ENCODE results near the gene FAM111B. TPM values are rescaled to one million over a fixed set of nuclear protein-coding genes. Genes with fewer than 3 reads are reported as not detected.
A peak's percentile ranks its signal among the peaks of the same experiment; 100 is the strongest.
"Not testable (repeated sequence)": the region's sequence is repeated elsewhere in the genome, so short reads cannot be mapped to it uniquely, and the experiment has no call there.

The FAM111B gene
- total RNA-seq, 2 donors from 2014 or later: 0.11 to 0.20 TPM

DNA sequence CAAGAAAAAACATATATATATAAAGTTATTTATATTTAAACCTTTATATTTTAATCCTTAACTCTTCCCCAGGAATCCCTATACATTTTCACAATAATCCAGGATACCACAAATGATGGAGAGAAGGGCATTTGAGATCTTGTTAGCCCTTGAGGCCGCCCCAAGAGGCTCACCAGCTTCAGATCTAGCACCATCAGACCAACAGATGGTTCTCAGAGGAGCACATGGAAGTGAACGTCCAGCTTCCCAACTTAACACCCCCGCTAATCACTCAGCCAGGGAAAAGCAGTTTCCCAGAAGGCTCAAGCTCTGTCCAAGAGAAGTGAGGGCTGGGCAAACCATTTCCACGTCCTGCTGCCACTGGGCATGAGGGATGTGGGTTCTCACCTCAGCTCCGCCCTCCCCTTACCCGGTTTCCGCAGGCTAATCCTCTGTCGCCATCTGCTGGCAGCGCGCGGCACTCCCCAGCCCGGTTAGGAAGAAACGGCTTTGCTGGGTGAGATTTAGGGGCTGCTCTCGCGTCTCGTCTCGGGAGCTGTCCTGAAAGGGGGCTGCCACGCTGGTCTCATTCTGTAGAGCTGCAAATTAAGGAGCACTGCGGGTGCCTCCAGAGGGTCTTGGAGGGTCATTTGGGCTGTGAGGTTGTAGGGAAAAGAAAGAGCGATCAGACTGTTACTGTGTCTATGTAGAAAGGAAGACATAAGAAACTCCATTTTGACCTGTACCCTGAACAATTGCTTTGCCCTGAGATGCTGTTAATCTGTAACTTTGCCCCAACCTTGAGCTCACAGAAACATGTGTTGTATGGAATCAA lies 28.8 kb downstream of the FAM111B start:
- H3K4me3 ChIP-seq: peak overlapping the region in 1 of 2 donors; percentile 23

DNA sequence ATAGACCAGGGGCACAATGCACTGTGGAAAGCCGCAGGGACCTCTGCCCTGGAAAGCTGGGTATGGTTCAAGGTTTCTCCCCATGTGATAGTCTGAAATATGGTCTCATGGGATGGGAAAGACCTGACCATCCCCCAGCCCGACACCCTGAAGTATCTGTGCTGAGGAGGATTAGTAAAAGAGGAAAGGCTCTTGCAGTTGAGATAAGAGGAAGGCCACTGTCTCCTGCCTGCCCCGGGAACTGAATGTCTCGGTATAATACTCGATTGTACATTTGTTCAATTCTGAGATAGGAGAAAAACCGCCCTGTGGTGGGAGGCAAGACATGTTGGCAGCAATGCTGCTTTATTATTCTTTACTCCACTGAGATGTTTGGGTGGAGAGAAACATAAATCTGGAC lies 29.5 kb downstream of the FAM111B start:
- H3K36me3 ChIP-seq; H3K27ac ChIP-seq; H3K27me3 ChIP-seq; H3K4me1 ChIP-seq; DNase-seq (ENCODE audit: low spot score); H3K4me3 ChIP-seq; H3K9me3 ChIP-seq: not testable (repeated sequence)

More for the DNA sequence above, 28.8 kb downstream of the FAM111B start:
- DNase-seq (ENCODE audit: low spot score): peak; percentile 81
- Histone ChIP-seq H3K27me3 (no peaks in the 10 kb centered on the region), H3K27ac (no peak overlapping the region), H3K9me3 (no peaks in the 10 kb centered on the region), H3K36me3 (peaks cover 5% of the 10 kb centered on the region), H3K4me1 (peaks cover 0 to 5% of the 10 kb centered on the region in 2 donors)
- TF ChIP-seq, protein P1, sequence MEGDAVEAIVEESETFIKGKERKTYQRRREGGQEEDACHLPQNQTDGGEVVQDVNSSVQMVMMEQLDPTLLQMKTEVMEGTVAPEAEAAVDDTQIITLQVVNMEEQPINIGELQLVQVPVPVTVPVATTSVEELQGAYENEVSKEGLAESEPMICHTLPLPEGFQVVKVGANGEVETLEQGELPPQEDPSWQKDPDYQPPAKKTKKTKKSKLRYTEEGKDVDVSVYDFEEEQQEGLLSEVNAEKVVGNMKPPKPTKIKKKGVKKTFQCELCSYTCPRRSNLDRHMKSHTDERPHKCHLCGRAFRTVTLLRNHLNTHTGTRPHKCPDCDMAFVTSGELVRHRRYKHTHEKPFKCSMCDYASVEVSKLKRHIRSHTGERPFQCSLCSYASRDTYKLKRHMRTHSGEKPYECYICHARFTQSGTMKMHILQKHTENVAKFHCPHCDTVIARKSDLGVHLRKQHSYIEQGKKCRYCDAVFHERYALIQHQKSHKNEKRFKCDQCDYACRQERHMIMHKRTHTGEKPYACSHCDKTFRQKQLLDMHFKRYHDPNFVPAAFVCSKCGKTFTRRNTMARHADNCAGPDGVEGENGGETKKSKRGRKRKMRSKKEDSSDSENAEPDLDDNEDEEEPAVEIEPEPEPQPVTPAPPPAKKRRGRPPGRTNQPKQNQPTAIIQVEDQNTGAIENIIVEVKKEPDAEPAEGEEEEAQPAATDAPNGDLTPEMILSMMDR (IDR thresholded peaks at IDR 0.05): peak; percentile 91 to 98

DNA sequence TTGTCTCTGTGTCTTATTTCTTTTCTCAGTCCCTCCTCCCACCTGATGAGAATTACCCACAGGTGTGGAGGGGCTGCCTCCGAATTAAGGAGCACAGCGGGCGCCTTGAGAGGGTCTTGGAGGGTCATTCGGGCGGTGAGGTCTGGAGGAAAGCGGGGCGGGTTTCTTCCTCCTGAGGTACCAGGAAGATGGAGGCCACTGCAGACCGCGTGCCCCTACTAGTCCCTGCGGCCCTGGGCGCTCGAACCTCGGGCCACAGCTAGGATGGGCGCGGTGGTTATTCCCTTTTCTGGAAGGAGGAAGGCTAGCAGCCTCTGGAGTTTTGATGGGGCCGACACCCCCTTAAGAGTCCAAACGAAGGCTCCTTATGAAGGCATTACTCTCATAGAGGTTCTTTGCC lies 30.2 kb downstream of the FAM111B start:
- Histone ChIP-seq H3K27ac (no peak overlapping the region), H3K27me3 (no peaks in the 10 kb centered on the region), H3K4me3 (no peak overlapping the region), H3K36me3 (peaks cover 5% of the 10 kb centered on the region), H3K4me1 (peaks cover 0 to 5% of the 10 kb centered on the region in 2 donors), H3K9me3 (no peaks in the 10 kb centered on the region)
- TF ChIP-seq, protein P1 (IDR thresholded peaks at IDR 0.05): no peak
- DNase-seq (ENCODE audit: low spot score): no peak

DNA sequence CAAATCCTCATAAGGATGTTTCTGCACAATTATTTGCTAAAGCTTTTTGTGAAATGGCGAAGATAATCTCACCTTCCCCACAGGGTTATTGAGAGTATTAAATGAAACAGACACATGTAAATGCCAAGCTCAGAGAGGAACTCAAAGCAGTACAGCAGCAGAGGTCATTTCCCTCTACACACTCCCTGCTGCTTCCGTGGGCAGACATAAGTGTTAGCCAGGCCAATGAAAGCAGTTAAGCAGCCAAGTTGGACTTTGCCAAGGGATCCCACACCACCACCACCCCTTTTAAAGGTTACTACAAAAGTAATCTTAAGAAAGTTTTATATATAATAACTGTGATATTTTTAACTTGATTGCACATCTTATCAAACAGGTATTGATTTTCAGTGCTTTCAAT lies 31.6 kb downstream of the FAM111B start:
- H3K27me3 ChIP-seq: no peaks in the 10 kb centered on the region
- H3K9me3 ChIP-seq: no peaks in the 10 kb centered on the region
- H3K36me3 ChIP-seq: peaks cover 5% of the 10 kb centered on the region
- TF ChIP-seq, protein P1 (IDR thresholded peaks at IDR 0.05): no peak
- no peak for DNase-seq (ENCODE audit: low spot score)
- peaks cover 0 to 11% of the 10 kb centered on the region in 2 donors for H3K4me1 ChIP-seq
- H3K27ac ChIP-seq: no peak overlapping the region
- H3K4me3 ChIP-seq: no peak overlapping the region

DNA sequence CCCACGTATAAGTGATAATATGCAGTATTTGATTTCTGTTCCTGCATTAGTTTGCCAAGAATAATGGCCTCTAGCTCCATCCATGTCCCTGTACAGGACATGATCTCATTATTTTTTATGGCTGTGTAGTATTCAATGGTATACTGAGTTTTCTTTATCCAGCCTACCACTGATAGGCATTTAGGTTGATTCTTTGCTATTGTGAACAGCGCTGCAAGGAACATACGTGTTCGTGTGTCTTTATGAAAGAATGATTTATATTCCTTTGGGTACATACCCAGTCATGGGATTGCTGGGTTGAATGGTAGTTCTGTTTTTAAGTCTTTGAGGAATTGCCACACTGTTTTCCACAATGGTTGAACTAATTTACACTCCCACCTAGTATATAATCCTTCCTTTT lies 34.2 kb downstream of the FAM111B start:
- DNase-seq (ENCODE audit: low spot score): no peak
- TF ChIP-seq, protein P1 (IDR thresholded peaks at IDR 0.05): no peak
- Histone ChIP-seq H3K27me3 (no peaks in the 10 kb centered on the region), H3K36me3 (no peaks in the 10 kb centered on the region), H3K27ac (no peak overlapping the region), H3K4me3 (no peak overlapping the region), H3K9me3 (no peaks in the 10 kb centered on the region), H3K4me1 (peaks cover 0 to 18% of the 10 kb centered on the region in 2 donors)

DNA sequence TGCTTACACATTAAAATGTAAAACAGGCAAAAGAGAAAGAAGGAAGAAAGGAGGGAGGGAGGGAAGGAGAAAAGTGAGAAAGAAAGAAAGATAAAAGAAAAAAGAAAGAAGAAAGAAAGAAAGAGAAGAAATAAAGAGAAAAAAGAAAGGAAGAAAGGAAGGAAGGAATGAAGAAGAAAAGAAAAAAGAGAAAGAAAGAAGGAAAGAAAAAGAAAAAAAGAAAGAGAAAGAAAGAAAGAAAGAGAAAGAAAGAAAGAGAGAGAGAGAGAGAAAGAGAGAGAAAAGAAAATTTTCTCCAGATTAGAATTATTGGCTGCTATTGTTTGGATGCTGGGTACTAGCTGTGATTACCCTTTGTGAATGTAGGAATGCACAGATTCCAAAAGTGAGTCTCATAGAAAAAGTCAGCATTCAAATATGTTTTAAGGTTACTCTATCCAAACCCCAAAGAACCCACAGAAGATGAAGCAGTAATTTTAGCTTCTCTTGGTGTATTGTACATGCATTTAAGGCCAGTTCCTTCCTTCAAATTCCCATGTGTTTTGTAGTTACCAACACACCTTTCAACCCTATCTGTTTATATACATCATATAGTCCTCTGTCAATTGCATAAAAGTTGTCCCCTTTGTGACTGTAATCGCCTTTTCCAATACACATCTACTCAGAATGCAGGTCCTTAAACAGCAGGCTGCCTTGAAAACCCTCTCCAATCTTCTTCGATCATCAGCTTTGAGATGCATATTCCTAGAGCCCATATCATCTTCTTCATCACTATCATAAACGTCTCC lies 34.8 kb downstream of the FAM111B start:
- H3K4me3 ChIP-seq: peak overlapping the region; percentile 66 to 69
- TF ChIP-seq, protein P1 (IDR thresholded peaks at IDR 0.05): no peak
- peak overlapping the region; percentile 88 to 89 for H3K27ac ChIP-seq
- H3K9me3 ChIP-seq: no peaks in the 10 kb centered on the region
- peaks cover 0 to 18% of the 10 kb centered on the region in 2 donors for H3K4me1 ChIP-seq
- H3K36me3 ChIP-seq: no peaks in the 10 kb centered on the region
- no peak for DNase-seq (ENCODE audit: low spot score)
- H3K27me3 ChIP-seq: no peaks in the 10 kb centered on the region

Measured in right atrium auricular region (tissue), 2 donors.